Measurements from ENCODE around the gene SGMS1.
"Not testable (repeated sequence)": the region's sequence is repeated elsewhere in the genome, so short reads cannot be mapped to it uniquely, and the experiment has no call there.

DNA sequence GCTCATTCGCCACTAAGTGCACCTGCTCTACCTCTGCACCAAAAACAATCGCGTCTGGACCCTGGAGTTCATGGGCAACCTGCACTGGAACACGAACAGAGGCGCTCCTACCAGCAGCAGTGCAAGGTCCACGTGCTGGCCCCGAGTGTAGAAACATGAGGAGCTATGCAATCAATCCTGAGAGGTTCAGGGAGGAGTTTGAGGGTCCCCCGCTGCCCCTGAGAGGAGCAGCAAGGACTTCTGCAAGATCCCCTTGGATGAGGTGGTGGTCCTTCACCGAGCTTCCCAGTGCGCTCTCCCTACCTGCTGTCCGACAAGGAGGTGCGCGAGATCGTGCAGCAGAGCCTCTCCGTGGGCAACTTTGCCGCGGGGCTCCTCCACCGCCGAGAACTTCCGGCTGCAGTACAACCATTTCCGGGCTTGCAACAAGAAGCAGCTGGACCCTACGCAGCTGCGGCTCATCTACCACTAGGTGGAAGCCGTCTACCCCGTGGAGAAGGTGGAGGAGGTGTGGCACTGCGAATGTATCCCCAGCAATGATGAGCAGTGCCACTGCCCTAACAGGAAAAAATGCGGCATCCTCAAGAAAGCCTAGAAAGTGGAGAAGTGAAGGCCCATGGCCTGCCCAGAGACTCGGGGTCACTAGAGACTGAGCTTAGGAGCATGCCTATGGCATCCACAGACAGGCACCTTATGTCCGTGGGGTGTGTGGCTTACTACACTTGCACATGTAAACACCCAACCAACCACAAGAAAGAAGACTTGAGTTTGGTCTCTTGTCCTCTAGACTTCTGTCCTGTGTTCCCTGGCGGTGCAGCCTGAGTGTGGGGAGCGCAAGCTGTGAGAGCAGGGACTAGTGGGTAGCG, 36.3 kb upstream of the SGMS1 start:
- not testable (repeated sequence) for TF ChIP-seq CTCF (conservative IDR thresholded peaks at IDR 0.05 in 1 of 2, IDR thresholded peaks at IDR 0.05 in 1 of 2; ENCODE audit: extremely low read depth in 1 of 2, insufficient read depth in 1 of 2, low read depth in 1 of 2, low read length in 2 of 2); EZH2 (IDR thresholded peaks at IDR 0.05; ENCODE audit: borderline replicate concordance, low read length)

All from mammary epithelial cell (primary cell).